Measurements from ENCODE around the gene GATA5. TPM values are rescaled to one million over a fixed set of nuclear protein-coding genes. Genes with fewer than 3 reads are reported as not detected.

GATA5 gene
- under 1 TPM in 1 of 3 donors, not detected in 2; 0.73 TPM for total RNA-seq

- no peak for TF ChIP-seq POLR2AphosphoS5 (IDR thresholded peaks at IDR 0.05)
- no peak for DNase-seq (ENCODE audit: low spot score in 2 of 2)
- Histone ChIP-seq H3K4me1 (peaks cover 7 to 10% of the 10 kb centered on the region in 2 donors), H3K27ac (no peak within 1 kb of the TSS), H3K36me3 (no peaks in the 10 kb centered on the region), H3K4me3 (peak within 1 kb of the TSS; percentile 4 to 62 (median 35)), H3K9me3 (no peaks in the 10 kb centered on the region), H3K27me3 (peaks cover 16 to 84% of the 10 kb centered on the region in 2 donors)
- intact Hi-C loops (cut with DNase I; ENCODE audit: low total_unique reads), result no loop called here
These were observed at the start of gene GATA5 for GRCh38 chr20:62475772-62476055. Gene GATA5 (minus strand): TSS chr20:62475995. CDS start chr20:62475521, 474 bp downstream.

GRCh38 chr20:62525014-62525413 lies 49.2 kb upstream of the GATA5 start:
- intact Hi-C loops (cut with DNase I; ENCODE audit: low total_unique reads), result no loop called here
- Histone ChIP-seq H3K27ac (no peak overlapping the region), H3K27me3 (peaks cover 0 to 60% of the 10 kb centered on the region in 2 donors), H3K4me3 (no peak overlapping the region), H3K4me1 (no peaks in the 10 kb centered on the region), H3K9me3 (no peaks in the 10 kb centered on the region), H3K36me3 (no peaks in the 10 kb centered on the region)
- TF ChIP-seq POLR2A (IDR thresholded peaks at IDR 0.05), result no peak
- TF ChIP-seq CTCF (IDR thresholded peaks at IDR 0.05), result no peak
- TF ChIP-seq POLR2AphosphoS5 (IDR thresholded peaks at IDR 0.05), result no peak
- DNase-seq (ENCODE audit: low spot score in 2 of 2), result no peak

- Histone ChIP-seq H3K36me3 (no peaks in the 10 kb centered on the region), H3K4me3 (no peak overlapping the region), H3K9me3 (no peaks in the 10 kb centered on the region), H3K27ac (no peak overlapping the region), H3K4me1 (no peaks in the 10 kb centered on the region), H3K27me3 (peaks cover 0 to 65% of the 10 kb centered on the region in 2 donors)
- intact Hi-C loops (cut with DNase I; ENCODE audit: low total_unique reads), result no loop called here
- no peak for DNase-seq (ENCODE audit: low spot score in 2 of 2)
- TF ChIP-seq POLR2AphosphoS5 (IDR thresholded peaks at IDR 0.05) (no peak), CTCF (IDR thresholded peaks at IDR 0.05) (no peak), POLR2A (IDR thresholded peaks at IDR 0.05) (no peak)
These were observed 48.7 kb upstream of the GATA5 start for GRCh38 chr20:62524505-62524911.

GRCh38 chr20:62523473-62524203 lies 47.8 kb upstream of the GATA5 start:
- no peaks in the 10 kb centered on the region for H3K4me1 ChIP-seq
- no peaks in the 10 kb centered on the region for H3K9me3 ChIP-seq
- H3K27me3 ChIP-seq, result peaks cover 0 to 72% of the 10 kb centered on the region in 2 donors
- TF ChIP-seq POLR2AphosphoS5 (IDR thresholded peaks at IDR 0.05), result no peak
- TF ChIP-seq CTCF (IDR thresholded peaks at IDR 0.05), result no peak
- no peak for TF ChIP-seq POLR2A (IDR thresholded peaks at IDR 0.05)
- intact Hi-C loops (cut with DNase I; ENCODE audit: low total_unique reads), result no loop called here
- H3K27ac ChIP-seq, result no peak overlapping the region
- H3K36me3 ChIP-seq, result no peaks in the 10 kb centered on the region
- H3K4me3 ChIP-seq, result no peak overlapping the region
- no peak for DNase-seq (ENCODE audit: low spot score in 2 of 2)

GRCh38 chr20:62522748-62523396 lies 47.1 kb upstream of the GATA5 start:
- DNase-seq (ENCODE audit: low spot score in 2 of 2), result no peak
- intact Hi-C loops (cut with DNase I; ENCODE audit: low total_unique reads), result no loop called here

More at GRCh38 chr20:62522748-62523396, 47.1 kb upstream of the GATA5 start:
- no peak overlapping the region for H3K27ac ChIP-seq
- no peaks in the 10 kb centered on the region for H3K4me1 ChIP-seq
- TF ChIP-seq POLR2A (IDR thresholded peaks at IDR 0.05) (no peak), CTCF (IDR thresholded peaks at IDR 0.05) (no peak)
- H3K9me3 ChIP-seq, result no peaks in the 10 kb centered on the region
- H3K27me3 ChIP-seq, result peaks cover 0 to 79% of the 10 kb centered on the region in 2 donors
- no peaks in the 10 kb centered on the region for H3K36me3 ChIP-seq
- H3K4me3 ChIP-seq, result no peak overlapping the region
